ENCODE results near the gene SRP68. TPM values are rescaled to one million over a fixed set of nuclear protein-coding genes. Genes with fewer than 3 reads are reported as not detected.

SRP68 gene
- total RNA-seq, 1 donor from 2014 or later = 111 TPM

DNA sequence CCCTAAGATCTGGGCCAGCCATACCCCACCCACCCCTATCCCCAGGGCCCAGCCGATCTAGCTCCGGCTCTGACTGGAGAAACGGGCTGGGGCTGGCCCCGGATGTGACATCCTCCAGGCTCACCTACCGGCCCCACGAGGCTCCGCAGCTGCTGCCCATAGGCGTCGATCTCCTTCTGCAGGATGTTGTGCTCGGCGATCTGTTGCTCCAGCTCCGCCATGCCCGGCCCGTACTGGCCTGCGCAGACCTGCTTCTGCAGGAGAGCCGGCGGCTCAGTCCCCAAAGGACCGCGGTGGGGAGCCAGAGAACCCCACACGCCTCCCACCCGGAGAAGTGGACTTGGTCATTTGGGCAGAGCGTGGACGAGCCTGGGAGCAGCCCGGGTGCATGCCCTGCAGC, 50.0 kb downstream of the SRP68 start:
- intact Hi-C loops (cut with micrococcal nuclease) = no loop called here

DNA sequence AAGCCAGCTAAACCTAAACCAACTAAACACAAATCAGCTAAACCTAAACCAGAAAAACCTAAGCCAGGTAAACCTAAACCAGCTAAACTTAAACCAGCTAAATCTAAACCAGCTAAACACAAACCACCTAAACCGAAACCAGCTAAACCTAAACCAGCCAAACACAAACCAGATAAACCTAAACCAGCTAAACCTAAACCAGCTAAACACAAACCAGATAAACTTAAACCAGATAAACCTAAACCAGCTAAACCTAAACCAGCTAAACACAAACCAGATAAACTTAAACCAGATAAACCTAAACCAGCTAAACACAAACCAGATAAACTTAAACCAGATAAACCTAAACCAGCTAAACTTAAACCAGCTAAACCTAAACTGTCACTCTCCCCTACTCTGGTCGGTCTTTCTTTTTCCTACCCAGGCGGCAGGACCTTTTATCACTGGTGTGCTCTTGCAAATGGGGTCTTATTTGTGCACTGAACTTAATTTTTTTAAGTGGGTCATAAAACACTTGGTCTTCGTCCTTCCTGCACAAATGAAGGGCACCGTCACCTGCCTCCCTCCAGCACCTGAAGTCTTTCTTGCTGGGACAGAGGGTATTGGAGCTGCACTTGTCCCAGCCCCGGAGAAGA, 52.4 kb downstream of the SRP68 start:
- intact Hi-C loops (cut with micrococcal nuclease) = no loop called here

DNA sequence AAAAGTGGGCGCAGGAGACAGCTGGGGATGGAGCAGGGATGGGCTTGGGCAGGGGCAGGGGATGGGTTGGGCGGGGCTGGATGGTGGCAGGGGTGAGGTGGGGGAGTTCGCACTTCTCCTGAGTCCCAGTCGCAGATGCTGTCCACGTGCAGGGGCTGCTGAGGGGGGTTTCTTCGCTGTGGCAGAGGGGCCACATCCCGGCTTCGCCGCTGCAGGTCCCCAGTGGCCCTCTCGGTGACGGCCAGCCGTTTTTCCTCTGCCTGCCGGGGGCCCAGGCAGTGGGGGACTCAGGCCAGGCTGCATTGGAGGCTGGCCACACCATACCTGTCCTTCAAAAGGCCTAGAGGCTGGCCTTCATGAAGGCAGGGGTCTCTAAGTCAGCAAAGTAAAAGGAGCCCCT, 53.5 kb downstream of the SRP68 start:
- intact Hi-C loops (cut with micrococcal nuclease) = no loop called here

DNA sequence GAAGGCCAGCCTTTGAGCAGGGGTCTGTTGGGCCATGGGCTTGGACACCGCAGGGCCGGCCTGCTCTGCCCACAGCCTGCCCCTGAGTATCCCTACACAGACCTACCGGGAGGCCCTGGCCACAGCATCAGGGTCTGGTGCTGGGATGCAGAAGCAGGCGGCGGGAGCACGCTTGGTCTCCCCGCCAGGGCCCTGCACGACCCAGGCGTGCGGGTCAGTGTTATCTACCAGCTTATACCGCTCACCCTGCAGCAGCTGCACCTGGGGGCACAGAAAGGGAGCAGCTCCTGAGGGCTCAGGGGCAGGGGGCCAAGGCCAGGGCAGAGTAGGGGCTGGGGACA, 54.0 kb downstream of the SRP68 start:
- intact Hi-C loops (cut with micrococcal nuclease) = no loop called here

DNA sequence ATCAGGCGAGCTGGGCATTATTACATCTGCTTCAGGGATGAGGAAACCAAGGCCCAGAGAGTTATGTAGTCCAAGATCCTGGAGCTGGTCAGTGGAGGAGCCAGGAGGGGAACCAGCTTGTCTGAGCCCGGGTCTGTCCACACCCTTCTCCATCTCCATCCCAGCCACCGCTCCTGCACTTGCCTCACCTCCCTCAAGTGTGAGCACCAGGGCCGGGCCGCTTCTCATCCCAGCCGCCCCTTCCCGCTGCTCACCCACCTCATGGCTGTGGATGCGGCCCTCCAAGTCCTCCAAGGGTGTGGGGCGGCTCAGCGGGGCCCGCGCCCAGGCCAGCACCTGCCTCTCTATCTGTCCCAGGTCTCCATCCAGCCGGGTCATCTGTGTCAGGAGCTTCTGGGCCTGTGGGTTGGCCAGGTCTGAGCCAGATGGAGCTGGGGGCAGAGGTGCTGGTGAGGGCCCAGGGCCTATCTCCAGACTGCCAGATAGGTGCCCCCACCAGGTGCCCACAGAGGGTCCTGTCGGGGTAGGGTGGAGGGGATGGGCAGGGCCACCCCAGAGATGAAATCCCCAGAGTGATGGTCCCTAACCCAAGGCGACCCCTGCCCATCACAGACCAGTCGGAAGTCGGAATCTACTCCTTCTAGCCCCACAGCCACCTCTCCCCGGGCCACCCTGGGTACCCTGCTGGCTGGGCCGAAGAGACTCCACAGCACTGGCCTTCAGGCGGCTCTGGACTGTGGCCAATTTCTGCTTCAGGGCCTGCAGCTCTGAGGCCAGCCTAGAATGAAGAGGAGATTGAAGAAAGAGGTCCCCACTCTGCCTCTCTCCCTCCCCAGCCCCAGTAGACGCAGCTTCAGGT, 54.6 kb downstream of the SRP68 start:
- intact Hi-C loops (cut with micrococcal nuclease) = no loop called here

DNA sequence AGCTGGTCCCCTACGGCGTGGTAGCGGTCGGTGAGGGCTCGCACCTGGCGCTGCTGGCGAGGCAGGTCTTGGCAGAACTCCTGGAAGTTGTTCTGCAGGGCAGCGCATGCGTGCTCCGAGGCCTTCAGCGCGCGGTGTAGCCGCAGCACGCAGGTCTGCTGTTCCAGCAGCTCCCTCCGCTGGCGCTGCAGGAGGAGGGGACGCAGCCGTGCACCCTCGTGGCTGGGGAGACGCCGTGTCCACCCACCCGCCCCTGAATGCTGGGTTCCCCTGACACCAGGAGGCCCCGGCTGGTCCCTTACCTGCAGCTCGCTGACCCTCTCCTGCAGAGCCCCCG, 57.4 kb downstream of the SRP68 start:
- intact Hi-C loops (cut with micrococcal nuclease) = loop anchor here (1.0 to 5.0 kb wide), 4 partner anchors 92 to 382 kb away; no protein-coding TSS in a partner anchor

DNA sequence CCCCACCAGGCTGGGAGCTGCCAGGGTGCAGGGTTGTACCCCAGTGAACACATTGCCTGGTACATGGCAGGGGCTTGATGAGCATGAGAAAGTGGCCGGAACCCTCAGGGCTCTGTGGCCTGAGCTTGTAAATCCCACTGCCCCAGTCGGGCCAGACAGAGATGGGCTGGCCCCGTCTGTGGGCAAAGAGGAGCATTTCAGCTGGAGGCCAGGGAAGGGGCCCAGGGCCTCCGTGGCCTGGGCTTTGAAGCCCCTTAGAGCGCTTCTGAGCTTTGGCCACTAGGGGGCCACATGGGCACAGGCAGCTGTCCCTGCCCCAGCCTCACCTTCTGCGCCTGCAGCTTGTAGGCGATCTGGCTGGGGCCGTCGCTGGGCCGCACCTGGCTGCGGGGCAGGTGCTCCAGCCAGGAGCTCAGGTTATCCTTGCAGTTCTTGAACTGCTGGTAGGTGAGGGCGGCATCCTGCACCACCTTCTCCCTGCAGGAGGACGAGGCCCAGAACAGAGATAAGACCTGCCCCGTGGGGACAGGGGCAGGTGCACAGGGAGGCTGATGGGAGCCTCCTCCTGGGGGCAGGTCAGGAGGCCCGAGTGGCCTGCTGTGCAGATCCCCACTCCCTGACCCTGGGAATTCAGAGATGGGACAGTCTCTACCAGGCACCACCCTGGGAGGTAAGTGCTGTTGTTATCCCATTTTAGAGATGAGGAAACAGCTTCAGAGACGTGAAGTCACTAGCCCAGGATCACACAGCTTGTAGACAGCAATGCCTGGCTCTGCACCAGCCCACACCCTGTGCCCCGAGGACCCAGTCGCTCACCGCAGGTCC, 58.0 kb downstream of the SRP68 start:
- intact Hi-C loops (cut with micrococcal nuclease) = loop anchor here (1.0 to 5.0 kb wide), 4 partner anchors 93 to 383 kb away; no protein-coding TSS in a partner anchor

DNA sequence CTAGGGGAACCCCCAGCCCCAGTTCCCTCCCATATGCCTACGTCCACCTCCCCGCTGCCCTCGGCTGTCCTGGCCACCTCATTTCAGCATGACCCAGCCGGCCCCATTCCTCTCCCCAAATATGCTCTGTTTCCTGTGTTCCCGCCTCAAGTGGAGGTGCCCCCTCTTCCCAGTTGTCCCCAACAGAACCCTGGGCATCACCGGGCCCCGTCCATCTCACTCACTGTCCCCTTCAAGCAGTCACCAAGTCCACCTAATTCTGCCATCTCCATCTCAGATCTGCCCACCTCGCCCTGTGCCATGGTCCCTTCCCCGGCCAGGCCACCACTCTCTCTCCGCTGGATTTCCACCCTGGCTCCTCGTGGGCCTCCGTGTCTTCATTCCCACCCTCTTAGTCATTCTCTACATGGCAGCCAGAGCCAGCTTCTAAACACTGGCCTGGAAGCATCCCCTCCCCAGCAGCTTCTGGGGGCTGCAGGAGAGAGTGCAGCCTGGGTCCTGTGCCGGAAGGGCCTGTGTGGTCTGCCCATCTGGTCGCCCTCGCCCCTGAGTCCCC, 58.9 kb downstream of the SRP68 start:
- intact Hi-C loops (cut with micrococcal nuclease) = loop anchor here (5.0 kb wide), 2 partner anchors 94 to 384 kb away; no protein-coding TSS in a partner anchor

DNA sequence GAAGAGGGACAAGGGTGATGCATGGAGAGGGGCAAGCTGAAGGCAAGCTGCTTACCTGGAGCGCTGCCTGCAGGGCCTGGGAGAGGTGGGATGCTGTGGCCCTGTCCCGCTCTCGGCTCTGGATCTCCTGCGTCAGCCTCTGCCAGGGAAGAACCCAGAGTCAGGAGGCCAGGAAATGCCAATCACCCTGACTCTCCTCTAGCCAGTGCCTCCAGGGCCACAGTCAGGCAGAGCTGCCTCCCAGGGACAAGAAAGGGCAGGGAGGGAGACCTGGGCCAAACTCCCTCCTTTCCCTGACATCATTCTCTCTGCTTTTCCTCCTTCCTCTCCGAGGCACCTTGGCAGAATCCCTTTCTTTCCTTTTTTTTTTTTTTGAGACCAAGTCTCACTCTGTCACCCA, 60.4 kb downstream of the SRP68 start:
- intact Hi-C loops (cut with micrococcal nuclease) = loop anchor here (5.0 kb wide), 2 partner anchors 95 to 385 kb away; no protein-coding TSS in a partner anchor

DNA sequence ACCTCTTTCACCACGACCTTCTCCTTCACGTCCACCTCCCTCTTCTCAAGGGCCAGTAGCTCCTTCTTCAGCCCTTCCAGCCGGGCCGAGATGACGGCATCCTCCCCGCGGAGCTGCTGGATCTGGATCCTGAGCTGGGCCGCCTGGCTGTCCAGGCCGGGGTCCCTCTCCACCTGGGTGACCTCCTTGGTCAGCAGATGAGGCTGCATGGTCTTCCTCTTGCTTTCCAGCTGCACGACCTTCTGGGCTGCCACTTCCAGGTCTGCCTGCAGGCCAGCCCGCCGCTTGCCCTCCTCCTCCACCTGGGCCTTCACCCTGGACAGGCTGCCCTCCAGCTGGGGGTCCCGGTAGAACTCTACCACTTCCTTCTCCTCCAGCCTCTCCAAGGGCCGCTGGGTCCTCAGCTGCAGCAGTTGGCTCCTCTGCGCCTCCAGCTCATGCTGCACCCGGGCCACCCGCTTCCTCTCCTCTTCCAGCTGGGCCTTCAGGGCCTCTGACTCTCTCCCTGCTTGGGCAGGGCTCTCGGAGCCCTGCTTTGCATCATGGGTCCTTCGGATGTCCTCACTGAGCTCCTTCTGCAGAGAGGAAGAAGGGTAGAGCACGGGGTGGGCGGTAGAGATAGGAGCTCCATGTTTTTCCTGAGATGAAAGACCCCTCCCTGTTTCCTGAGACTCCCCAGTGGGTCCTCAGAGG, 62.2 kb downstream of the SRP68 start:
- intact Hi-C loops (cut with micrococcal nuclease) = loop anchor here (5.0 kb wide), 2 partner anchors 97 to 387 kb away; no protein-coding TSS in a partner anchor

DNA sequence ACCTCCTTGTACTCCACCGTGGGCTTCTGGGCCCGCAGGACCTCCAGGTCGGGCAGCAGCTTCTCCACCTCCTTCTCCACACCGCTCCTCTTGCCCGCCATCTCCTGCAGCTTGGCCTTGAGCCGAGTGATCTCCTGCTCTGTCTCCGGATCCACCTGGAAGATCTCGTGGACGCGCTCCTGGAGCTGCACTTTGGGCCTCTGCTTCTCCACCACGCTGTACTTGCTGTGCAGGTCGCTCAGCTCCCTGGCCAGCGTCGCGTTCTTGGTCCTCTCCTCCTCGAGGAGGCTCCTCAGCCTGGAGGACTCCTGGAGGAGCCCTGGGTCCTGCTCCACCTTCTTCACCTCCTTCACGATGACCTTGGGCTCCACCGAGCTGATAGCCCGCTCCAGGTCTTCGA, 62.9 kb downstream of the SRP68 start:
- intact Hi-C loops (cut with micrococcal nuclease) = no loop called here

DNA sequence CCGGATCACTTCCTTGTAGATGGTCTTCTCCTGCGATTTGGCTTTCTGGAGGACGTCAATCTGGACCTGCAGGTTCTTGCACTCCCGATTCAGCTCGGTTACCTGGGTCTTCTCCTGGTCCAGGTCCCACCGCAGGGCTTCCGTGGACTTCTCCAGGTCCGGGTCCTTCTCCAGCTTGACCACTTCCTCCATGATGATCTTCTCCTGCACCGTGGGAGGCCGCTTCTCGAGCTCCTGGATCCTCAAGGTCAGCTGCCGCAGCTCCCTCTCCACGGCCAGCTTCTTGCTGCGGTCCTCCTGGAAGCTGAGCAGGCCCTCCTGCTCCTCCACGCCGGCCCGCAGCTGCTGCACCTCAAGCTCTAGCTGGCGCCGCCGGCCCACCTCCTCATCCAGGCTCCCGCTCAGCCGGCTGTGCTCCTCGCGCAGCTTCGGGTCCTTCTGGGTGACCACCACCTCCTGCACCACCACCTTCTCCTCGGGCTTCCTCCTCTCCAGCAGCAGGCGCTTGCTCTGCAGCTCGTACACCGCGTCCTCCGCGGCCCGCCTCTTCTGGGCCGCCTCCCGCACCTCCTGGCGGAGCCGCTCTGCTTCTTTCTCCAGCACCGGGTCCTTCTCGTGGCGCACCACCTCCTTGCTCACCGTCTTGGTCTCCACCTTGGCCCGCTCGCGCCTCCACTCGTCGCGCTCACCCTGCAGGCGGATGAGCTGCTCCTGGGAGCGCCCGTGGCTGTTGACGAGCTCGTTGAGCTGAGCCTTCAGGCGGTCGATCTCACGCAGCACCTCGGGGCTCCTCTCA, 63.5 kb downstream of the SRP68 start:
- intact Hi-C loops (cut with micrococcal nuclease) = no loop called here

DNA sequence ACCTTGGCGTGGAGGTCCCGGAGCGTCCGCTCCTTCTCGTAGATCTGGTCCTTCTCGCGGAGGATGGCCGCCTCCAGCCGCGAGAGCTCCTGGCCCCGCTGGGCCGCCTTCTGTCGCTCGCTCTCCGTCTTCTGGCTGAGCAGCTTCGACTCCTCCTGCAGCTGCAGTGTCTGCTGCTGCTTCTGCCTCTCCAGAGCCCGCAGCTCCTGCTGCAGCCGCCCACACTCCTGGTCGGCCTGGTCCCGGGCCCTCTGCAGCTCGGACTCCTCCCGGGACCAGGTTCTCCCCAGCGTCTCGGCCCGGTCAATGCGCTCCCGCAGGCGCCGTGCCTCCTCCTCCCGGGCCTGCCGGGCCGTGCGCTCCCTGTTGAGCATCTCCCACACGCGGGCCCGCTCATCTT, 64.1 kb downstream of the SRP68 start:
- intact Hi-C loops (cut with micrococcal nuclease) = no loop called here

DNA sequence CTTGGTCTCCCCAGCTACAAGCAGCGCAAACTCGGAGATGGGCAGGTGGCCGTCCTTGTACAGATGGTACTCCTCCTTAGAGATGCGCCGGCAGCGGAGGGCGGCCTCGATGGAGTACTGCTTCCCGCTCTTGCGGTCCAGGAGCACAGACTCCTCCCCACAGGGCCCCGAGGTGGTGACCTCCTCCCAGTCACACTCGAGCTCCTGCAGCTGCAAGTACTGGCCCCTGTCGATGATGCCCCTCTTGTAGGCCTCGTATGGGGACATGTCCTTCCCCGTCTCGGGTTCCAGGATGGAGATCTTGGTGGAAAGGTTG, 64.5 kb downstream of the SRP68 start:
- intact Hi-C loops (cut with micrococcal nuclease) = no loop called here

DNA sequence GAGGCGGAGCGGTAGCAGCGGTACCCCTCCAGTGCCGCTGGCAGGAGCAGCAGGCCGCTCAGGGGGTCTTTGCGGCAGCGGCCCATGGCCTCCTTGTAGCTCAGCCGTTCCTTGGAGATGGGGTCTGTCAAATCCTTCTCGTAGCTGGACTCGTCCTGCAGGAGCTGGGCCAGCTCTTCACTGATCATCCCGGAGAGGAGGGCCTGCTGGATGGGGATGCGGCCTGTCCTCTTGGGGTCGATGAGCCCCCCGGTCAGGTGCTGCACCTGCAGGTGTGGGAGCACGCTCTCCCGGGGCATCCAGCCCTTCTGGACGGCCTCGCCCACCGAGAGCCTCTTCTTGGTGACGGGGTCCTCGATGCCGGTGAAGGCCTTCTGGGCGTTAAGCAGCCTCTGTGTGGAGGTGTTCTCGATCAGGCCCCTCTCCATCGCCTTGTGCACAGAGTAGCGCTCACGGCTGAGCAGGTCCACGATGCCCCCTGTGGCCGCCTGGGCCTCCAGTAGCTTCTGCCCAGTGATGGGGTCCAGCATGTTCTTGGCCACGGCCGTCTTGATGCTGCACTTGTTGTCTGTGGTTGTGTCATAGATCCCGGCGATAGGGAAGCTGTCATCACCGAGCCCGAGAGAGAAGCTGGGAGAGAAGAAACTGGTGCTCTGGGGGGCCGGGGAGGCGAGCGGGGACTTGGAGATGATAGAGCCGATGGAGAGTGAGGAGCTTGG, 65.0 kb downstream of the SRP68 start:
- intact Hi-C loops (cut with micrococcal nuclease) = no loop called here

DNA sequence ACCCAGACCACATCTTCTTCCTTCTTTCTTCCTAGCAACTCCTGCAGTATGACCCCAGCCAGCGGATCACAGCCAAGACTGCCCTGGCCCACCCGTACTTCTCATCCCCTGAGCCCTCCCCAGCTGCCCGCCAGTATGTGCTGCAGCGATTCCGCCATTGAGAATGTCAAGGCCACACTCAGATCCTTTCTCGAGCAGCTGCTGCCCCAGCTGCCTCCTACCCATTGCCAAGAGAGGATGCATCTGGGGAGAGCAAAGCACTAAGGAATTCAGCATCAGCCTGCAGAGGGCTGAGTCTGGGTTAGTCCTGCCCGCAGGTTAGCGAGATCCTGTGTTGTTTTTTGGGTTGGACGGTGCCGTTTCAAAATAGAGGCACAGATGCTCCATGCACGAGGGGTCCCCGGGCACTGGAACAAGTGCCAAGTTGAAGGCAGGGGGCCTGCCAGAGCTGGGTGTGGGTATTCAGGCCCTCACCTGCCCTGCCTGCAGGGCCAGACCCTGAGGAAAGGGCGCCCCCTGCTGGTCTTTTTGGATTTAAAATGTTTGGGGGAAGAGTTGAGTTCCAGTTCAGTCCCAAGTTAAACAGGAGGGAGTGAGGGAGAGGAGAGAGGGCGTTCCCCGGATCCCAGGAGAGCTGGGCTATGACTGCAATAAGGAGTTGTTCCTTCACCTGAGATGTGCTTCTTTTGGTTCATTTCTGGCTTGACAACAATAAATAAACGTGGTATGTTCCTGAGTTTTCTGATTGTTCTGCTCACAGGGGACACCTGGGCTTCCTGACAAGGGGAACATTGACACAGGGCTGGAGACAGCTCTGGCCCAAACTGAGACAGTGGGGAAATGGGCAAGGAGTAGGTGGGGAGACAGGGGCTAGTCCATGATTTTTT, 66.8 kb downstream of the SRP68 start:
- intact Hi-C loops (cut with micrococcal nuclease) = loop anchor here (1.0 kb wide), 1 partner anchor 100 kb away; no protein-coding TSS in a partner anchor

DNA sequence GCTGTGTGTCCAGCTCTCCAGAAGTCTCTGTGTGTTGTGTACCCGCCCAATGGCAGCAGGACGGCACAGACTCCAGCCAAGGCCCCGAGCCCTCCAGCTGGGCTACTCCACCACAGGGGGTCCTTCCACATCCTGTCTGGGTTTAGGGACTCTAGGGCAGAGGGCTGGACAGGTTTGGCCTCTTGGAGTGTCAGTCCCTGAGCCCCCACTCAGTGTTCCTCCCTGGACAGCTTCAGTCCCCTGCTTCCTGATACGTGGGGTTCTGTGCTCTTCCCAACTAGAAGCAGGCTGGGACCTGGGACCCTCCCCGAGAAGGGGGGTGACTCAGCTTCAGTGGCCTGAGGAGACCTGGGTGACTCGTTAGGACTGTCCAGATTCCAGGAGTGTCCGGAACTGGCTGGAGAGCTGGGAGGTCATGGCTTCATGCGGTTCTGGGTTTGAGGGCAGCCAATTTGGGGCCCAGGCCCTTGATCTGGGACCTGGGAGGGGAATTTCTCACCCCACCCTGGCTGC, 67.5 kb downstream of the SRP68 start:
- intact Hi-C loops (cut with micrococcal nuclease) = loop anchor here (1.0 kb wide), 1 partner anchor 100 kb away; no protein-coding TSS in a partner anchor

DNA sequence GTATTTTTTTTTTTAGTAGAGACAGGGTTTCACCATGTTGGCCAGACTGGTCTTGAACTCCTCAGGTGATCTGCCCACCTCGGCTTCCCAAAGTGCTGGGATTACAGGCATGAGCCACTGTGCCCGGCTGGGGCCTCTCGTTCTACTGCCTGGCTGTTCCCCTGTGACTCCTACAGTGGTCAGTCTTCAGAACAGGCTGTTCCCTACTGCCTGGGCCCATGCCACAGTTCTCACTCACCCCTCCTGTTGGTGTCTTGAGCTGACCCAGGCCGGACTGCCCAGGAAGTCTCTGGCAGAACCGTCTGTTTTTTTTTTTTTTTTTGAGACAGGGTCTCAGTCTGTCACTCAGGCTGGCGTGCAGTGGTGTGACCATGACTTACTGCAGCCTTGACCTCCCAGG, 68.4 kb downstream of the SRP68 start:
- intact Hi-C loops (cut with micrococcal nuclease) = no loop called here

Data from T-helper 1 cell treated with Interleukin-12 subunit alpha and Interleukin-12 subunit beta and Interleukin-4 antibody, amounts not matched to agents 30 ng/mL and 1 ng/mL, for 36 hours (primary cell).